Glutamatergic neuron (in vitro differentiated cells): ENCODE results near the gene CCDC50. TPM values are rescaled to one million over a fixed set of nuclear protein-coding genes. Genes with fewer than 3 reads are reported as not detected.

Source experiments
- DNase-seq: peaks from one replicate; pipeline ENCODE4 v3.0.0; 2022
- H3K27ac Mint-ChIP-seq: one replicate; pipeline ENCODE4 v1.8.0; 2020; ENCODE audit warnings: mild to moderate bottlenecking, mixed read lengths, inconsistent platforms; ENCODE audit not compliant: unreplicated experiment
- H3K27me3 Mint-ChIP-seq: one replicate; pipeline ENCODE4 v1.8.0; 2020; ENCODE audit warnings: mild to moderate bottlenecking, moderate library complexity, mixed read lengths, inconsistent platforms; ENCODE audit not compliant: unreplicated experiment
- H3K36me3 Mint-ChIP-seq: one replicate; pipeline ENCODE4 v1.8.0; 2020; ENCODE audit warnings: mild to moderate bottlenecking, mixed read lengths, inconsistent platforms; ENCODE audit not compliant: unreplicated experiment
- H3K4me1 Mint-ChIP-seq: one replicate; pipeline ENCODE4 v1.8.0; 2020; ENCODE audit warnings: mild to moderate bottlenecking, low read depth, mixed read lengths, inconsistent platforms; ENCODE audit not compliant: unreplicated experiment
- H3K4me3 Mint-ChIP-seq: one replicate; pipeline ENCODE4 v1.8.0; 2020; ENCODE audit warnings: mild to moderate bottlenecking, mixed read lengths, inconsistent platforms; ENCODE audit not compliant: unreplicated experiment
- H3K9me3 Mint-ChIP-seq: one replicate; pipeline ENCODE4 v1.8.0; 2020; ENCODE audit warnings: mild to moderate bottlenecking, moderate library complexity, mixed read lengths, inconsistent platforms; ENCODE audit not compliant: unreplicated experiment
- CTCF ChIP-seq: fragments of 200-600 bp; sonication (generic); IDR thresholded peaks from one replicate; pipeline ENCODE4 v1.5.0; 2021; ENCODE audit not compliant: partially characterized antibody, unreplicated experiment
- total RNA-seq: library from RNA; stranded (reverse); fragmentation: NEBNext Ultra II Directional; extraction: Animal tissue kit (Norgen Biotek cat#: 25700); gene quantifications from one replicate; pipeline ENCODE4 v1.2.1, GENCODE V29; 2021; ENCODE audit not compliant: unreplicated experiment

The CCDC50 gene
- total RNA-seq, 1 donor from 2014 or later = 144 TPM

GRCh38 chr3:191343115-191343514 is 13.9 kb downstream of the CCDC50 start:
- H3K27ac Mint-ChIP-seq = no peak overlapping the region

GRCh38 chr3:191343913-191344312 is 14.7 kb downstream of the CCDC50 start:
- no peak for TF ChIP-seq CTCF
- Mint-ChIP-seq H3K4me1 (peaks cover 42% of the 10 kb centered on the region), H3K27me3 (no peaks in the 10 kb centered on the region), H3K9me3 (no peaks in the 10 kb centered on the region), H3K36me3 (no peaks in the 10 kb centered on the region), H3K4me3 (no peak overlapping the region), H3K27ac (no peak overlapping the region)
- DNase-seq = no peak

More at GRCh38 chr3:191343115-191343514, 13.9 kb downstream of the CCDC50 start:
- TF ChIP-seq CTCF = no peak
- Mint-ChIP-seq H3K4me3 (no peak overlapping the region), H3K4me1 (peaks cover 36% of the 10 kb centered on the region), H3K36me3 (no peaks in the 10 kb centered on the region), H3K9me3 (no peaks in the 10 kb centered on the region), H3K27me3 (no peaks in the 10 kb centered on the region)
- no peak for DNase-seq

DNA sequence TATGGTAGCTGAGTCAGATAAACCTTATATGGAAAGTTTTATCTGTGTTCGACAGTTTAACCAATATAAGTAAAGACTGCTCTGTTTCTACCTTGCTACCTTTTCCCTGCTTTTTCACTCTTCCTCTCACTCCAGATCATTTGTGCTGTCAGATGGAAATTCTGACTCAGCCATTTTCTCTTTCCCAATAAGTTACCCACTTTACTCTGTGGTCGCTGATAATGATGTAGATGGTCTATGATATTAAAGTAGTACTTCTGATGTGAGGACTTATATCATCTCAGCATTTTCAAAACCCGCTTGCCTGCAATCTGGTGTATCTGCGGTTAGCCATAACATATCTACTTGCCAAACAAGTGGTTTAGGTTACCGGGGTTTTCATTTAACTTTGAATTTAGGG is 16.1 kb downstream of the CCDC50 start:
- Mint-ChIP-seq H3K27me3 (no peaks in the 10 kb centered on the region), H3K4me3 (no peak overlapping the region), H3K4me1 (peaks cover 38% of the 10 kb centered on the region), H3K27ac (no peak overlapping the region), H3K9me3 (no peaks in the 10 kb centered on the region), H3K36me3 (no peaks in the 10 kb centered on the region)
- DNase-seq = no peak
- TF ChIP-seq CTCF = no peak

- no peak overlapping the region for H3K27ac Mint-ChIP-seq
- H3K36me3 Mint-ChIP-seq = no peaks in the 10 kb centered on the region
- H3K9me3 Mint-ChIP-seq = no peaks in the 10 kb centered on the region
- no peak for DNase-seq
- no peak for TF ChIP-seq CTCF
- H3K27me3 Mint-ChIP-seq = no peaks in the 10 kb centered on the region
- no peak overlapping the region for H3K4me3 Mint-ChIP-seq
- H3K4me1 Mint-ChIP-seq = peaks cover 38% of the 10 kb centered on the region
Observed at GRCh38 chr3:191347228-191347627, 18.0 kb downstream of the CCDC50 start.

DNA sequence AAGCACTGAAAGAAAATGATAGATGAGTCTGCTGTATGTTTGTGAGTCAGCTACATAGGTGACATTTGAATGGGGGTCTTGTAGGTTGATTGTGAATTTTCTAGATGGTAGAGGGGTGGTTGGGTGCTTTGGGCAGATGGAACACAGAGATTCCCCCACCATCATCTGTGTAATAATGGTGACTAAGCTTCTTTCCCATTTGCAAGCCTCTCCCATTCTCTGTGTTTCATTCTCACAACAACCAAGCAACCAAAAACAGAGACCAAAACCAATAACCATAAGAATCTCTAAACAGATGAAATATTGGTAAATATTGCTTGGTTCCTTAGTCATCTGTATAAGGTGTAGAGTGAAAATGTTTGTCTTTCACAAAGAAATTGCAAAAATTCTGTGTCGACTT is 18.9 kb downstream of the CCDC50 start:
- Mint-ChIP-seq H3K4me3 (no peak overlapping the region), H3K27me3 (no peaks in the 10 kb centered on the region), H3K27ac (no peak overlapping the region), H3K4me1 (peaks cover 32% of the 10 kb centered on the region), H3K9me3 (no peaks in the 10 kb centered on the region), H3K36me3 (no peaks in the 10 kb centered on the region)
- TF ChIP-seq CTCF = no peak
- no peak for DNase-seq
